ENCODE results near the gene ALKBH1.

ALKBH1 gene

DNA sequence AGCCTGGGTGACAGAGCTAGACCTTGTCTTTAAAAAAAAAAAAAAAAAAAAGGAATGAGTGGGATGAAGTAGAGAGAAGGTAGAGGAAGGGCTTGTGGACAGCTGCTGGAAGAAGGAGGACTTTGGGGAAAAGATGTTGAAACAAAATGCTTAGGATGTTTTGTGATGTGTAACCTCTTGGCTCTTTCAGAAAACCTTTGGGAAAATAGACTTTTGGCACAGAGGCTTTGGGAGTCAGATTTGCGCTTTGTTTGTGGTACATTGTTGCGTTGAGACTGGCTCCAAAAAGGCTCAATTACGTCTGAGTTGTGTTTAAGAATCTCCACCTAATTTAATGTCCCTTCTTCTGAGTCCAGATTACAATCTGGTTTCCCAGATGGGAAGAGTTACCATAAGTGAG, 58.5 kb downstream of the ALKBH1 start:
- no peak for DNase-seq (ENCODE audit: extremely low spot score)
- POLR2A ChIA-PET: no interaction called here
- CTCF ChIA-PET: no interaction called here
- TF ChIP-seq, protein P1, sequence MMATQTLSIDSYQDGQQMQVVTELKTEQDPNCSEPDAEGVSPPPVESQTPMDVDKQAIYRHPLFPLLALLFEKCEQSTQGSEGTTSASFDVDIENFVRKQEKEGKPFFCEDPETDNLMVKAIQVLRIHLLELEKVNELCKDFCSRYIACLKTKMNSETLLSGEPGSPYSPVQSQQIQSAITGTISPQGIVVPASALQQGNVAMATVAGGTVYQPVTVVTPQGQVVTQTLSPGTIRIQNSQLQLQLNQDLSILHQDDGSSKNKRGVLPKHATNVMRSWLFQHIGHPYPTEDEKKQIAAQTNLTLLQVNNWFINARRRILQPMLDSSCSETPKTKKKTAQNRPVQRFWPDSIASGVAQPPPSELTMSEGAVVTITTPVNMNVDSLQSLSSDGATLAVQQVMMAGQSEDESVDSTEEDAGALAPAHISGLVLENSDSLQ (IDR thresholded peaks at IDR 0.05): no peak
- no peak for TF ChIP-seq FOXK2 (IDR thresholded peaks at IDR 0.05)
- no peak for TF ChIP-seq BHLHE40 (IDR thresholded peaks at IDR 0.05; ENCODE audit: borderline replicate concordance)
- TF ChIP-seq NFRKB (IDR thresholded peaks at IDR 0.05): no peak
- no peak for TF ChIP-seq FOXM1 (IDR thresholded peaks at IDR 0.05; ENCODE audit: borderline replicate concordance)
- no peak for TF ChIP-seq SP1 (IDR thresholded peaks at IDR 0.05)
- TF ChIP-seq ELF4 (IDR thresholded peaks at IDR 0.05): no peak
- no peak for TF ChIP-seq ZNF384 (IDR thresholded peaks at IDR 0.05)
- no peak for TF ChIP-seq HDGF (IDR thresholded peaks at IDR 0.05; ENCODE audit: borderline replicate concordance)
- no peak for TF ChIP-seq ARNT (IDR thresholded peaks at IDR 0.05)
- no peak for TF ChIP-seq LEF1 (IDR thresholded peaks at IDR 0.05; ENCODE audit: borderline replicate concordance)
- TF ChIP-seq FOXA1 (IDR thresholded peaks at IDR 0.05): no peak
- TF ChIP-seq CTBP1 (IDR thresholded peaks at IDR 0.05; ENCODE audit: borderline replicate concordance): no peak

DNA sequence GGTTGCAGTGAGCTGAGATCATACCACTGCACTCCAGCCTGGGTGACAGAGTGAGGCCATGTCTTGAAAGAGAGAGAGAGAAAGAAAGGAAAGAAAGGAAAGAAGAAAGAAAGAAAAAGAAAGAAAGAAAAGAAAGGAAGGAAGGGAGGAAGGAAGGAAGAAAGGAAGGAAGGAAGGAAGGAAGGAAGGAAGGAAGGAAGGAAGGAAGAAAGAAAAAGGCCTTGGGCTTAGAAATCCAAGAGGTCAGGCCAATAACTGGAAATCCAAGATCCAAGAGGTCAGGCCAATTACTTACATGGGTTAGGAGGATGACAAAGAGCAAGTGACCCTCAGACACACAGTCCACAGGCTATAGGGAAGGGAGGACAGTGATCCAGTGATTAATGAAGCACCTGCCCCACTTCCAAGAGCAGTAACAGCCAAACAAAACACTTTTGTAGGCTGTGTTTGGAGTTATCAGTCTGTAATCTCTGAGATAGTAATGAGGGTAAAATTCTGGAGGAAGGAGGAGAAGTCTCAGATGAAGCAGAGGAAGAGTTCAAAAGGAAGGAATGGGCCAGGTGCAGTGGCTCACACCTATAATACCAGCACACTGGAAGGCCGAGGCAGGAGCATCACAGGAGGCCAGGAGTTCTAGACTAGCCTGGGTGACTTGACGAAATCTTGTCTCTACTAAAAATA, 59.2 kb downstream of the ALKBH1 start:
- no peak for TF ChIP-seq FOXM1 (IDR thresholded peaks at IDR 0.05; ENCODE audit: borderline replicate concordance)
- TF ChIP-seq TARDBP (IDR thresholded peaks at IDR 0.05): no peak
- no peak for TF ChIP-seq L3MBTL2 (conservative IDR thresholded peaks at IDR 0.05)
- TF ChIP-seq SP1 (IDR thresholded peaks at IDR 0.05): no peak
- TF ChIP-seq ELF4 (IDR thresholded peaks at IDR 0.05): no peak
- no peak for TF ChIP-seq ZNF384 (IDR thresholded peaks at IDR 0.05)
- TF ChIP-seq NFRKB (IDR thresholded peaks at IDR 0.05): no peak
- TF ChIP-seq BHLHE40 (IDR thresholded peaks at IDR 0.05; ENCODE audit: borderline replicate concordance): no peak
- no peak for TF ChIP-seq FOXK2 (IDR thresholded peaks at IDR 0.05)
- CTCF ChIA-PET: interaction anchor here (1.5 kb wide), 1 partner anchor 10 kb away, joined by 3 read pairs; no protein-coding TSS in a partner anchor
- POLR2A ChIA-PET: no interaction called here
- no peak for DNase-seq (ENCODE audit: extremely low spot score)

DNA sequence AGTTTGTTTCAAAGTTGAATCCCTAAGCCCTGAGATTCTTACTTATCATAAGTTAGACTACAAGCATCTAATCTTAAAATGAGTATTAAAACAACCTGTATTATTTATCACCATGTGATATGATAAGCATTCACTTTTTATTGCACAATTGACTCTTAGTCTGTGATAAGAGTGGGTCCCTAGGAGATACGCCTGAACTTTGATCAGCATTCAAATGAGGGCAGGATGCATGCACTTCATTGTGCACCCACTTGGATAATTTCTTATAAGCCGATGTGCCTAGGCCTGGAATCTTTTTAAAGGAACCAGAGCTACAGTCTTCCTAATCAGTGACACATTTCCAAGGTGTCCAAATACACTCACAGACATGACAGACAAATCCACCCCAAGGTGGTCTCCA, 60.0 kb downstream of the ALKBH1 start:
- TF ChIP-seq CTBP1 (IDR thresholded peaks at IDR 0.05; ENCODE audit: borderline replicate concordance) (no peak), ELF4 (IDR thresholded peaks at IDR 0.05) (no peak), ARNT (IDR thresholded peaks at IDR 0.05) (no peak), FOXA1 (IDR thresholded peaks at IDR 0.05) (no peak), FOXM1 (IDR thresholded peaks at IDR 0.05; ENCODE audit: borderline replicate concordance) (no peak), BHLHE40 (IDR thresholded peaks at IDR 0.05; ENCODE audit: borderline replicate concordance) (no peak), ZNF384 (IDR thresholded peaks at IDR 0.05) (no peak), L3MBTL2 (conservative IDR thresholded peaks at IDR 0.05) (no peak), SP1 (IDR thresholded peaks at IDR 0.05) (no peak)
- POLR2A ChIA-PET: no interaction called here
- CTCF ChIA-PET: interaction anchor here (1.5 kb wide), 1 partner anchor 11 kb away, joined by 3 read pairs; no protein-coding TSS in a partner anchor
- DNase-seq (ENCODE audit: extremely low spot score): no peak

DNA sequence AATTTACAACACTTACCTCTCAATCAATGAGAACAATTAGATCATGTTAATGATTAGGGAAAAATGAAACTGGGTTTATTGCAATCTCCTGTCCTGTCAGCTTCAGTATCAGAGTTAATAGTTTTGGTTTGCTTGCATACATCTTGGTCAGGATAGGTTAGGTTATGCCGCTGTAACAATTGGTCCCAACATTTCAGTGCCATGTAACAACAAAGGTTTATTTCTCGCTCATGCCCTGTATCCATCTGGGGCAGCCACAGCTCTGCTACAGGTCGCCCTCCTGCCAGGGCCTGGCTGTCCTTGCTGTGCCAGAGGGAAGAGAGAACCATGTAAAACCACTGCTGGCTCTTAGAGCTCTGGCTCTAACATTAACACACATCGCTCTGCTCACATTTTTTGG, 60.9 kb downstream of the ALKBH1 start:
- CTCF ChIA-PET: no interaction called here
- POLR2A ChIA-PET: no interaction called here
- DNase-seq (ENCODE audit: extremely low spot score): no peak
- TF ChIP-seq HDGF (IDR thresholded peaks at IDR 0.05; ENCODE audit: borderline replicate concordance): no peak
- no peak for TF ChIP-seq FOXK2 (IDR thresholded peaks at IDR 0.05)
- TF ChIP-seq ZNF384 (IDR thresholded peaks at IDR 0.05): no peak
- TF ChIP-seq TARDBP (IDR thresholded peaks at IDR 0.05): no peak
- TF ChIP-seq LEF1 (IDR thresholded peaks at IDR 0.05; ENCODE audit: borderline replicate concordance): no peak
- TF ChIP-seq ELF4 (IDR thresholded peaks at IDR 0.05): no peak
- no peak for TF ChIP-seq SP1 (IDR thresholded peaks at IDR 0.05)
- TF ChIP-seq, protein P1 (IDR thresholded peaks at IDR 0.05): no peak
- TF ChIP-seq NFRKB (IDR thresholded peaks at IDR 0.05): no peak
- TF ChIP-seq CTBP1 (IDR thresholded peaks at IDR 0.05; ENCODE audit: borderline replicate concordance): no peak
- no peak for TF ChIP-seq L3MBTL2 (conservative IDR thresholded peaks at IDR 0.05)

DNA sequence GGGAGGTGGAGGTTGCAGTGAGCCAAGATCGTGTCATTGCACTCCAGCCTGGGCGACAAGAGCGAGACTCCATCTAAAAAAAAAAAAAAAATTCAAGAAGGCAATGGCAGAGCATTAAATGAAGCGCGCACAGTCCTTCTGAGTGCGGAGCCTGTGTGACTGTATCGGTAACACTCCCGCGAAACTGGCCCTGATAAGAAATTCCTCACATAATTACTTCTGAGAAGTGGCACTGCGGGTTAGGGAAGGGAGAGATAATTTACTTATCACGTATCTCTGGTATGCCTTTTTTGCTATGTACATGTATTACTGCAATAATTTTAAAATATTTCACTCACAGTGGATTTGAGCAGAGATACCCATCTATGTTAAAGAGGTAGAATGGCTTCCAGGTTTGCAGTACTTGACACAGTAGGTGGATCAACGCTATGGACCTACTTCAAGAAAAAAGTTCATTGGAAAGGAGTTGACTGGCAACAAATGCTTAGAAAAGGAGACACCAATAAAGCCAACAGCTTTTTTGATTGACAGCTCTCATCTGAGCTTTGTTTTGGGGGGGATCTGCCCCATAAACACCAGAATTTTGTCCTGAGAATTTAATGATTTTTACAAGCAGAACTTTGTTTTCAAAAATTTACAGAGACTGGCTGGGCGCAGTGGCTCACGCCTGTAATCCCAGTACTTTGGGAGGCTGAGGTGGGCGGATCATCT, 62.1 kb downstream of the ALKBH1 start:
- ChIA-PET POLR2A (no interaction called here), CTCF (no interaction called here)
- DNase-seq (ENCODE audit: extremely low spot score): no peak

DNA sequence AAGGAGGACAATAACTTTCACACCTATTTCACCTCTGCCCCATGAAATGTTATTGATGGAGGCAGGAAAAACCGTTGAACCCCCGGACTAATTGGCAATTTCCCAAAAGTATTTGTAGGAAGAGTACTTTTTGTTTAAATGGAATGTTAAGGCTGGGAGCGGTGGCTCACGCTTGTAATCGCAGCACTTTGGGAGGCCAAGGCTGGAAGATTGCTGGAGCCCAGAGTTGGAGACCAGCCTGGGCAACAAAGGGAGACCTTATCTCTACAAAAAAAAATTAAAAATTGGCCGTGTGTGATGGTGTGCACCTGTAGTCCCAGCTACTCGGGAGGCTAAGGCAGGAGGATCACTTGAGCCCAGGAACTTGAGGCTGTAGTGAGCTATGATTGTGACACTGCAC, 65.4 kb downstream of the ALKBH1 start:
- TF ChIP-seq FOXA1 (IDR thresholded peaks at IDR 0.05) (no peak), L3MBTL2 (conservative IDR thresholded peaks at IDR 0.05) (no peak), BHLHE40 (IDR thresholded peaks at IDR 0.05; ENCODE audit: borderline replicate concordance) (no peak), CTBP1 (IDR thresholded peaks at IDR 0.05; ENCODE audit: borderline replicate concordance) (no peak), HDGF (IDR thresholded peaks at IDR 0.05; ENCODE audit: borderline replicate concordance) (no peak), ZNF384 (IDR thresholded peaks at IDR 0.05) (no peak), LEF1 (IDR thresholded peaks at IDR 0.05; ENCODE audit: borderline replicate concordance) (no peak), TARDBP (IDR thresholded peaks at IDR 0.05) (no peak), FOXK2 (IDR thresholded peaks at IDR 0.05) (no peak), NFRKB (IDR thresholded peaks at IDR 0.05) (no peak), ARNT (IDR thresholded peaks at IDR 0.05) (no peak), SUZ12 (IDR thresholded peaks at IDR 0.05) (no peak), ELF4 (IDR thresholded peaks at IDR 0.05) (no peak), FOXM1 (IDR thresholded peaks at IDR 0.05; ENCODE audit: borderline replicate concordance) (no peak)
- TF ChIP-seq, protein P1 (IDR thresholded peaks at IDR 0.05): no peak
- ChIA-PET CTCF (no interaction called here), POLR2A (no interaction called here)
- no peak for DNase-seq (ENCODE audit: extremely low spot score)

More for the DNA sequence above, 62.1 kb downstream of the ALKBH1 start:
- TF ChIP-seq ARNT (IDR thresholded peaks at IDR 0.05) (no peak), L3MBTL2 (conservative IDR thresholded peaks at IDR 0.05) (no peak)
- TF ChIP-seq, protein P1 (IDR thresholded peaks at IDR 0.05): peak; percentile 76; the same call in 1 of the 2 replicates

All from HEK293T (cell line).